Pulmonary artery endothelial cell (primary cell): ENCODE results near the gene DUOXA1. TPM values are rescaled to one million over a fixed set of nuclear protein-coding genes. Genes with fewer than 3 reads are reported as not detected.

Experiments used
- DNase-seq: peaks from one replicate; pipeline ENCODE4 v3.0.0-alpha.2; 2011; ENCODE audit warnings: low read depth, low spot score
- total RNA-seq: library from RNA; depleted of rRNA; stranded (reverse); fragments of >200 nt; gene quantifications from 2 replicates; pipeline ENCODE4 v1.2.3, GENCODE V29; 2014

The DUOXA1 gene
- not detected in 2 replicates for total RNA-seq

GRCh38 chr15:45129651-45130129, at the start of gene DUOXA1, which contains the start of gene DUOX1:
TSS of gene DUOXA1 (minus strand) at chr15:45129879. CDS start at chr15:45123014, 6,865 bp downstream.
TSS of gene DUOX1 (plus strand) at chr15:45129994. CDS start at chr15:45131967, 1,973 bp downstream.
- DNase-seq: no peak

GRCh38 chr15:45177285-45177684, 47.6 kb upstream of the DUOXA1 start:
- no peak for DNase-seq

DNA sequence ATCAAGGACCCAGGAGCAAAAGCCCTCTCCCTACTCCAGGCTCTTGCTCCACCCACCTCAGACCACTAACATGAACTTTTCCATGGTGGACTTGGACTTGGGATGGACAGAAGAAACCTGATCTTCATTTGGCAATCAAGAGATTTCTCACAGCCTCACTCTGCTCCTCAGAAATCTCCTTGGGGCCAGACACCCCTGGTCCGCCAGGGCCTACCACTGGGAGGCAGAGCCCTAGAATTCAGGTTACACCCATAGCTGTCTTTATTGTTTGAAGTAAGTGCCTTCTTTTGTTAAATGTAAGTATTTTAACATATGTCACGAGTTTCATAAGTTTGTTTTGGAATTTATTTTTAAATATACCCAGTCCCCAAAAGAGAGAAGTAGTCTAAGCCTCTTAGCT, 44.9 kb upstream of the DUOXA1 start:
- no peak for DNase-seq

- DNase-seq: no peak
Observed at GRCh38 chr15:45174069-45174468, 44.4 kb upstream of the DUOXA1 start.

DNA sequence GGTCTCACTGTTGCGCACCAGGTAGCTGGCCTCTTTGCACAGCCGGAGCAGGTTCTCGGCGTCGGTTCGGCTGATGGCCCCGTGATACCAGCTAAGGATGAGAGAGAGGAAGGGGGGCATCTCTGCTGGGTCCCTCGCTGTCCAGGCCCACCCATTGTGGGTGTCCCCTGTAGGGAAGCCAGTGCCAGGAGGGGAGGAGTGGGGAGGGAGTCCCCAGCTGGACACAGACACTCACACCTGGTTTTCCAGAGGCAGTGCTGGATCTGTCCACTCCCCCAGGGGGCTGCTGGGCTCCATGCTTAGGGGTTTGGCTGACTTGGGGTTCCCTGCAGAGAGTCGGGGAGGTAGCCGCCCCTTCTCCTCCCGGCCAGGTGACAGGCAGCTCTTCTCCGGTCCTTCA, 42.2 kb upstream of the DUOXA1 start:
- no peak for DNase-seq

DNA sequence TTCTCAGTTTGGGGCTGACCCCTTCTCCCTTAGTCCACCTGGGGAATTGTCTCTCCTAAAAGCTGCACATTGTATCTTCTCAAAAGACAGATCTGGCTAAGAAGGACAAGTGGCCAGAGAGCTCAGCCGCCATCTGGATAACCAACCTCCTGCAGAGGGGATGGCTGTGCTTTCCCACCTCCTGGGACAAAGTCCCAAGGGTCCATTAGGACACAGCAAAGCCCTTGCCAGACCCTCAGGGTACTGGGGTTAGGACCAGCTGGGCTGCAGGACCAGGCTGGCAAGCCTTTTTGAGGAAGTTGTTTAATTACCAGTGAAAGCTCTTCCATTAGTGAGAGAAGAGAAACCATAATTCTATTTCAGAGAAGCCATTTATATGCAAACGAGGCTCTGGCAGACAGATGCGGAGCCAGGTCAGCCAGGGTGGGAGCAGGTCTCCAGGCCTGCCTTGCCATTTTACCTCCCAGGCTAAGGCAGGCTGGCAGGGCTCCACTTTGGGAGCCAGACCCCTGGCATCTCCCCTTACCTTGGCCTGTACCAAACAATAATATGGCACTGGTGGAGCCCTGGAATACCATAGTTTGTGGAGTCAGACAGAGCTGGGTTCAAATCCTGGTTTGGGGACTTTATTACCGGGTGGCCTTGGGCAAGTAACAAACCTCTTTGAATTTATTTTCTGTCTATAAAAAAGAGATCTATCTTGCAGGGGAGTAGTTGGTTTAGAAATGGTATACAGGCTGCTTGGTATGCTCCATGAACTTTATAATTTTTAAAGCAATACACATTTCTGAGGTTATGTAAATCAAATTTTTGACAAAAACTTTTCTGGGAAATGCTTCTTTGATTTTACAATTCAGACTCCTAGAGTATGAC, 40.2 kb upstream of the DUOXA1 start:
- DNase-seq: no peak

DNA sequence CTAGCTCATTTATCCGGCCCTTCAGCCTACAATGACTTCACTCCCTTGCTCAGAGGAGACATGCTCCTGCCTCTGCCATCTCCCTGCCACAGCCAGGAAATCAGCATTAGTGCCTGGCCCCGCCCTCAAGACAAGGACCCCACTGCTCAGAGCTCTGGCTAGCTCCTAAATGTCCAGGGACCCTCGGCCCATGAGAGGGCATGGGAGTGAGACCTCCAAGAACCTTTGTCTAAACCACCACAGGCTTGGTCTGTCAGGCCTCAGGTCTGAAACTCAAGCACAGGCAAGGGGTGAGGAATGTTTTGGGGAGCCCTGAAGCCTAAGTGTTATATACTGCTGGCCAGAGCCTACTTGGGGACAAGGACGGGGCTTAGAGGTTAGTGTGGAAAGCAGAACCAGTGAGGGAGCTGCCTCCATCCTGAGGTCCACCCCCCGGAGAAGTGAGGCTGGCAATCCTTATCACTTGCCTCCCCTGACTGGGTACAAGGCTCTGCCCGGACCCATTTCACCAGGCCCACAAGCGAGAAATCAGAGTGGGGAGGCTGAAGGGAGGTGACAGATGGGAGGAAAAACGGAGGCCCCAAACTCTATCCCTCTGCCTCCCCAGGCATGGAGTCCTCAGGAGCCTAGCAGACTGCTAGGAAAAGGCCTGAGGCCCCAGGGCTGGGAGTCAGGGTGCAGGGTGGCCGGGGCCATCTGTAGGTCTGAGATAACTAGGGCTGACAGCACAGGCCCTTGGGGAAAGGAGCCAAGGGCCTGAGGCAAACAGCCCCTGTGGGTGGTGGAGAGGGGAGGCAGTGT, 39.3 kb upstream of the DUOXA1 start:
- DNase-seq: no peak

DNA sequence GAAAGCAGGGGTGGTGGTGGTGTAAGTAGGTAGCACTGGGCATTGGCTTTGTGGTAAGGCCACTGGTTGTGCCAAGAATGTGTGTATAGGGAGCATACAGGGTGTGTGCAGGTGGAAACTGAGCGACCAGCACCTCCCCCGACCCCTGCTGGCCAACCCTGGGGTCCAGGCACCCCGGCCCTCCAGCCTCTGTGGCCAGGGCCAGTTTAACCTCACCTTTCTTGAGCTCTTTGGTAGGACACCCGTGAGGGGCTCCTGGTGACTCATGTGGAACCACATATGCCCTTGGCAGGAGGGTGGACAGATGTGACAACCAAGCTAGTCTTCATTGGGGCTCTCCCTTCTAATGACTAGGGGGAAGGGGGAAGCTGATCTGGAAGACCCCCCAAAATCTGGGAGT, 38.6 kb upstream of the DUOXA1 start:
- no peak for DNase-seq

GRCh38 chr15:45167631-45168205, 38.0 kb upstream of the DUOXA1 start:
- no peak for DNase-seq

- DNase-seq: peak; percentile 59
Observed at GRCh38 chr15:45166834-45167630, 37.4 kb upstream of the DUOXA1 start.

DNA sequence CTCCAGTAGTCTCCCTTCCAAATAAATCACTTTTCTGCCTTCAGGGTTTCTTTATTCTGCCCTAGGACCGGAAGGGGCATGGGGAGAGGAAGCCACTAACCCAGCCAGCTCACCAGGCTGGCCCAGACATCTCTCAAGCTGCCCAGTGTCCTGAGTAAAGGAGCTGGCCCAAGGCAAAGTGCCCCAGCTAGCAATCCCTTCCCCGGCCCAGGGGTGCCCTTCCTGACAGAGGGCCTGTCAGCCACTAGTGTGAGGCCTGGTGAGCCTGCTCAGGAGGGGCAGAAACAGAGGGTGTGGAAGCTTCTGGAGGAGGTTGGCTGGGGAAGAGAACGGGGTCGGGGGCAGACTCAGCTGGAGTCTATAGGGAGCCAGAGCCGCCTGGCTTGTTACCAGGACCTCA, 35.9 kb upstream of the DUOXA1 start:
- no peak for DNase-seq

- DNase-seq: no peak
Observed at GRCh38 chr15:45164914-45165313, 35.2 kb upstream of the DUOXA1 start.

DNA sequence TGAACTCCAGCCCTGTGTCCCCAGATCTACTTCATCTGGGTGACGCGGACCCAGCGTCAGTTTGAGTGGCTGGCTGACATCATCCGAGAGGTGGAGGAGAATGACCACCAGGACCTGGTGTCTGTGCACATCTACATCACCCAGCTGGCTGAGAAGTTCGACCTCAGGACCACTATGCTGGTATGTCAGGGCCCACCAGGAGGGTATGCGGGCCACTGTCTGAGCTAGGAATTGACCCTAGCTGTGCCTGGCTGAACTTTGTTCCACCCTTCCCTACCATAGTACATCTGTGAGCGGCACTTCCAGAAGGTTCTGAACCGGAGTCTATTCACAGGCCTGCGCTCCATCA, 33.8 kb upstream of the DUOXA1 start:
- no peak for DNase-seq

DNA sequence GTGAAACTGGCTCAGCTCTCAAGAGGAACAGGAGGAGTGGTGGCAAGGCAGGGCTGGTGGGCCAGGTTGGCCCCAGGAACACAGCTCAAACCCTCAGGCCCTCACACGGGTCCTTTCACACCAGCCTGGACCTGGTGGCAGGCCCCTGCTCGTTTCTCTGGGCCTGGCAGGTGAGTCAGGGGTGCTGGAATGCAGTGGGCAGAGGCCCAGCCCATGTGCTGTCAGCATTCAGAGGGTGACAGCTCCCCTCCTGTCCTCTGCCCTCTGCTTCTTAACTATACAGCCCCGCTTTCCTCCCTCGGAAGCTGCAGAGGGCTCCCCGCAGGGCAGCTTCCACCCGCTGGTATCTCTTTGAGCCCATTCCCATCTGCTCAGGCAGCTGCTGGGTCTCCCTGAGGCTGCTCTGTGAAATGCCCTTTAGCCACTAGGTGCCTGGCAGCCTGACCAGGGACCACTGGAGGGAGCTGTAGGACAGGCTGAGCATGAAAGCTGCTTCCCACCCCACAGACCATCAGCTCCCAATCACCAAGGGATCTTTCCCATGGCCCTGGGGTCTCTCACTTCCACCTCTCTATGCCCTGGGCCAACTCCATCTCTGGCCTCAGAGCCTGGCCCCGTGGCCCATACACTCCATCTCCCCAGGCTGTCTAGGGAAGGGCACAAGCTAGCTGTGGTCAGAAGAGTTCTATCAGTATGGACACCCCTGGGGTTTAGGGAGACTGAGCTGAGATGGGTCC, 33.3 kb upstream of the DUOXA1 start:
- DNase-seq: peak; percentile 54

DNA sequence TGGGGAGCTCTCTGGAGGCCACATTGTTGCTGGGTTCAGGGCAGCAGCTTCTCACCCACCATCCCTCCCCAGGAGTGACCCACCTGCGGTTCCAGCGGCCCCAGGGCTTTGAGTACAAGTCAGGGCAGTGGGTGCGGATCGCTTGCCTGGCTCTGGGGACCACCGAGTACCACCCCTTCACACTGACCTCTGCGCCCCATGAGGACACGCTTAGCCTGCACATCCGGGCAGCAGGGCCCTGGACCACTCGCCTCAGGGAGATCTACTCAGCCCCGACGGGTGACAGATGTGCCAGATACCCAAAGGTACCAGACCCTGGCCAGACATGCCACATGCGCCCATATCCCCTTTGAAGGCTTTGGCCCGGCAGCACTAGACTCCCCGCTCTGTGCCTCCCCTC, 32.0 kb upstream of the DUOXA1 start:
- DNase-seq: no peak

- DNase-seq: no peak
Observed at GRCh38 chr15:45157974-45158373, 28.3 kb upstream of the DUOXA1 start.

DNA sequence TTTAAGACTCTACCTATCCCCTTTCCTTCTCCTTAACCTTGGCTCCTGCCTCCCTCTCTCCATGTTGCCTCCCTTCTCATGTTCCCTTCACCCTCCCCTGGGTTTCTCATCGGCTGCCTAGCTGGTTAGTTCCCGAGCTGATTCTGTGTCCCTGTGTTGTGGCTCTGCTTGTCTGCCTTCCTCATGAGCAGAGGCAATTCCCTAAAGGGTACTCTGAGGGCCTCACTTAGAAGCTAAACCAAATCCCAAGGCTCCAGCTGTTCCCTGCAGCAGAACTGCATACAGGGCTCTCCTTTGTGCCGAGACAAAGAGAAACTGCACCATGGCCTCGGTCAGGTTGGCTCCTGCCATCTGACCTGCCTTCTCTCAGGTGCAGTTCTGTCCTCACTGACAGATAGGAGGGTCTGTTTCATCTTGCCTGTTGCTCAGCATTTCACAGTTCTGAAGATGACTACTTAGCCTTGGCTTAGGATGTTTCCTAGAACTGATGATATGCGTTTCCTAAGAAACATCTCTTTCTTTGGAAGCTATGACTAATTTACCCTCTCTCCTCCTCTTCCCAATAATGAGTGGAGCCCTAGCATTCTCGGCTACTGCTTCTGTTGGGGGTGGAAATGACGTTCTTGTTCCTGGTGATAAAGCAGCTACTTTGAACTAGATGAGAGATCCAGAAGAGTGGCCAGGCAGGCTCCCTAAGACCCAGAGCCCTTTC, 27.2 kb upstream of the DUOXA1 start:
- no peak for DNase-seq

DNA sequence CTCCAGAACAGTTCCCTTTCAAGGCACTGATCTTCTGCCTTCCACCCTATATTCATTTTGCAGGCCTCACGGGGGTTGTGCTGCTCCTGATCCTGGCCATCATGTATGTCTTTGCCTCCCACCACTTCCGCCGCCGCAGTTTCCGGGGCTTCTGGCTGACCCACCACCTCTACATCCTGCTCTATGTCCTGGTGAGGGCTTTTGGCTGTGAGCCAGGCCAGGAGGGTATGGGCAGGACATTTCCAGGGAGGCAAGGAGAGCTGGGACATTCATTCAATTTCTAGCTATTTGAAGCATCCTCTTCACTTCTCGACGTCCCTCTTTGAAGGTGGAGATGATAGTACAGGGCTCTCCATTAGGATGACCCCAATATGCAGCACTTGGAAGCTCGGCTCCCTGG, 26.1 kb upstream of the DUOXA1 start:
- DNase-seq: no peak

GRCh38 chr15:45151998-45152828, 22.5 kb upstream of the DUOXA1 start:
- no peak for DNase-seq
